Cardiac muscle cell (in vitro differentiated cells and primary cell): Measurements from ENCODE around the gene TAS1R3. TPM values are rescaled to one million over a fixed set of nuclear protein-coding genes. Genes with fewer than 3 reads are reported as not detected.

Source experiments
- DNase-seq, 2 donors: peaks; one replicate each; pipeline versions ENCODE4 v3.0.0 to v3.0.0-alpha.2; 2010 to 2017; ENCODE audit warnings: low read depth in 1 of 2, low spot score in 1 of 2
- H3K27ac ChIP-seq: fragments of 200-600 bp; sonication (generic); 2 replicates; pipeline ENCODE4 v1.5.1; 2016
- H3K27me3 ChIP-seq: fragments of 200-600 bp; sonication (generic); 2 replicates; pipeline ENCODE4 v1.6.0; 2016; ENCODE audit warnings: control low read depth
- H3K36me3 ChIP-seq: fragments of 200-600 bp; sonication (generic); 2 replicates; pipeline ENCODE4 v1.5.1; 2016; ENCODE audit warnings: control low read depth
- H3K4me1 ChIP-seq: fragments of 200-600 bp; sonication (generic); 2 replicates; pipeline ENCODE4 v1.8.1; 2017; ENCODE audit warnings: low read depth, mild to moderate bottlenecking, mixed run types
- H3K4me3 ChIP-seq: fragments of 200-600 bp; sonication (generic); 2 replicates; pipeline ENCODE4 v1.5.1; 2016; ENCODE audit warnings: mild to moderate bottlenecking
- H3K9me3 ChIP-seq: fragments of 200-600 bp; sonication (generic); 2 replicates; pipeline ENCODE4 v1.5.1; 2017; ENCODE audit warnings: low read depth, mild to moderate bottlenecking, control low read depth
- polyA plus RNA-seq: library from polyadenylated mRNA; unstranded; fragments of >200 nt; fragmentation: Nextera tagmentation; extraction: Ambion mirVana; gene quantifications from 2 replicates; pipeline ENCODE4 v1.2.1, GENCODE V29; 2016
- total RNA-seq: library from RNA; depleted of rRNA; stranded (reverse); fragments of >200 nt; gene quantifications from 2 replicates; pipeline ENCODE4 v1.2.3, GENCODE V29; 2016
- TF ChIP-seq, protein P1 (sequence below): IDR thresholded peaks from 2 replicates; pipeline ENCODE4 v1.5.1; 2012; ENCODE audit warnings: low read depth, mild to moderate bottlenecking, low read length

Gene TAS1R3
- total and polyA plus RNA-seq, 2 experiments from 2014 or later = 0.32 to 1.1 TPM

GRCh38 chr1:1377540-1378205, 46.6 kb downstream of the TAS1R3 start:
- Histone ChIP-seq H3K4me3 (no peak overlapping the region), H3K27ac (no peak overlapping the region), H3K9me3 (no peaks in the 10 kb centered on the region), H3K36me3 (peaks cover 4% of the 10 kb centered on the region), H3K27me3 (no peaks in the 10 kb centered on the region), H3K4me1 (peaks cover 5% of the 10 kb centered on the region)
- no peak for DNase-seq
- TF ChIP-seq, protein P1, sequence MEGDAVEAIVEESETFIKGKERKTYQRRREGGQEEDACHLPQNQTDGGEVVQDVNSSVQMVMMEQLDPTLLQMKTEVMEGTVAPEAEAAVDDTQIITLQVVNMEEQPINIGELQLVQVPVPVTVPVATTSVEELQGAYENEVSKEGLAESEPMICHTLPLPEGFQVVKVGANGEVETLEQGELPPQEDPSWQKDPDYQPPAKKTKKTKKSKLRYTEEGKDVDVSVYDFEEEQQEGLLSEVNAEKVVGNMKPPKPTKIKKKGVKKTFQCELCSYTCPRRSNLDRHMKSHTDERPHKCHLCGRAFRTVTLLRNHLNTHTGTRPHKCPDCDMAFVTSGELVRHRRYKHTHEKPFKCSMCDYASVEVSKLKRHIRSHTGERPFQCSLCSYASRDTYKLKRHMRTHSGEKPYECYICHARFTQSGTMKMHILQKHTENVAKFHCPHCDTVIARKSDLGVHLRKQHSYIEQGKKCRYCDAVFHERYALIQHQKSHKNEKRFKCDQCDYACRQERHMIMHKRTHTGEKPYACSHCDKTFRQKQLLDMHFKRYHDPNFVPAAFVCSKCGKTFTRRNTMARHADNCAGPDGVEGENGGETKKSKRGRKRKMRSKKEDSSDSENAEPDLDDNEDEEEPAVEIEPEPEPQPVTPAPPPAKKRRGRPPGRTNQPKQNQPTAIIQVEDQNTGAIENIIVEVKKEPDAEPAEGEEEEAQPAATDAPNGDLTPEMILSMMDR = no peak

DNA sequence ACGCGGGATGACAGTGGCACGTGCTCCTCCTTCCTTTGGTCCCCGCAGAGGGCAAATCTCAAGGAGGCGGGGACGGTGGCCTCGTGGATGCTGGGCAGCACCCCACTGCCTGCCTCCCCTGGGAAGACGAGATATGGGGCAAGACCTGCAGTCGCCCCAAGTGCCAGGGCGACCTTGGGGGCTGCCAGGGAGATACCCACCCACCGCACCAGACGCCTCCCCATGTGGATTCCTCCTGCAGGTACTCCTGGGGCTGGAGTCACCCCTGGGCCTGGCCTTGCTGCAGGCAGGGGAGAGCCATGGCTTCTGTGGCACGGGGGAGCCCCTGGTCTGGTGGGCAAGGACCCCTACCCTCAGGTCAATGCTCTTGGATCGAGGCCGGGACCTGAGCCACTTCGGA, 49.8 kb downstream of the TAS1R3 start:
- Histone ChIP-seq H3K27me3 (no peaks in the 10 kb centered on the region), H3K36me3 (no peaks in the 10 kb centered on the region), H3K27ac (no peak overlapping the region), H3K4me3 (no peak overlapping the region), H3K4me1 (no peaks in the 10 kb centered on the region), H3K9me3 (no peaks in the 10 kb centered on the region)
- no peak for DNase-seq
- TF ChIP-seq, protein P1 = no peak

DNA sequence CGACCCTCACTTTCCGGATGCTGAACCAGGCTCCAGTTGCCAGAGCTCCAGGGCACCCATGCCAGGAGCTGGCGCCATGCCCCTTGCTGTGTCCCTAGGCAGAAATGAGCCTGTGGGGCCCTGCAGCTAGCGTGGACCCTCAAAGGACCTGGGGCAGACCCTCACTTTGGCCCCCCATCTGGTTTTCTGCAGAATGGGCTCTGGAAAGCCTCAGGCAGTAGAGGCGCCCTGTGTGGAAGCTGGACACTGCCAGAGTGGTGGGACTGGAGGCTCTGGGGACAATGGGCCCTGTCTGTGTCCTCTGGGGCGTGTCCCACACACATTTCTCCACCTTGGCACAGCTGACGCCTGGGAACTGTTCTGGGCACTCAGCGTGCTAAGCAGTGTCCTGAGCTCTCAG, 50.2 kb downstream of the TAS1R3 start:
- no peaks in the 10 kb centered on the region for H3K27me3 ChIP-seq
- H3K4me3 ChIP-seq = no peak overlapping the region
- H3K27ac ChIP-seq = no peak overlapping the region
- H3K36me3 ChIP-seq = peaks cover 3% of the 10 kb centered on the region
- H3K4me1 ChIP-seq = no peaks in the 10 kb centered on the region
- H3K9me3 ChIP-seq = no peaks in the 10 kb centered on the region
- TF ChIP-seq, protein P1 = no peak
- no peak for DNase-seq

Other genes with a start within 250 kb of the TAS1R3 start
- gene C1orf159, start 215.2 kb upstream of the TAS1R3 start, total RNA-seq = 21.8 and 36.2 TPM in 2 replicates
- gene C1orf159, start 215.2 kb upstream of the TAS1R3 start, polyA plus RNA-seq = 17.7 and 21.7 TPM in 2 replicates
- gene TTLL10, start 157.4 kb upstream of the TAS1R3 start, total RNA-seq = not detected in 2 replicates
- gene TTLL10, start 157.4 kb upstream of the TAS1R3 start, polyA plus RNA-seq = 0.31 TPM in 1 of 2 replicates, not detected in the other
- gene TNFRSF18, start 124.7 kb upstream of the TAS1R3 start, total RNA-seq = not detected in 2 replicates
- 0.39 and 0.74 TPM in 2 replicates for gene TNFRSF18, start 124.7 kb upstream of the TAS1R3 start, polyA plus RNA-seq
- 0.11 TPM in 1 of 2 replicates, not detected in the other for gene TNFRSF4, start 117.1 kb upstream of the TAS1R3 start, total RNA-seq
- gene TNFRSF4, start 117.1 kb upstream of the TAS1R3 start, polyA plus RNA-seq = 0.10 TPM in 1 of 2 replicates, not detected in the other
- gene SDF4, start 99.3 kb upstream of the TAS1R3 start, total RNA-seq = 139 and 148 TPM in 2 replicates
- gene SDF4, start 99.3 kb upstream of the TAS1R3 start, polyA plus RNA-seq = 172 and 180 TPM in 2 replicates
- gene B3GALT6, start 99.0 kb upstream of the TAS1R3 start, total RNA-seq = 53.1 and 58.9 TPM in 2 replicates
- gene B3GALT6, start 99.0 kb upstream of the TAS1R3 start, polyA plus RNA-seq = 56.8 and 69.5 TPM in 2 replicates
- gene C1QTNF12, start 84.6 kb upstream of the TAS1R3 start, total RNA-seq = 1.5 TPM in 1 of 2 replicates, not detected in the other
- gene C1QTNF12, start 84.6 kb upstream of the TAS1R3 start, polyA plus RNA-seq = not detected in 2 replicates
- gene UBE2J2, start 57.4 kb upstream of the TAS1R3 start, total RNA-seq = 64.2 and 70.5 TPM in 2 replicates
- 87.3 and 93.1 TPM in 2 replicates for gene UBE2J2, start 57.4 kb upstream of the TAS1R3 start, polyA plus RNA-seq
- 13.0 and 26.5 TPM in 2 replicates for gene SCNN1D, start 50.8 kb upstream of the TAS1R3 start, total RNA-seq
- gene SCNN1D, start 50.8 kb upstream of the TAS1R3 start, polyA plus RNA-seq = 7.5 and 11.0 TPM in 2 replicates
- 59.1 and 61.4 TPM in 2 replicates for gene ACAP3, start 23.4 kb upstream of the TAS1R3 start, total RNA-seq
- gene ACAP3, start 23.4 kb upstream of the TAS1R3 start, polyA plus RNA-seq = 45.7 and 63.6 TPM in 2 replicates
- 22.1 and 25.0 TPM in 2 replicates for gene PUSL1, start 22.7 kb upstream of the TAS1R3 start, total RNA-seq
- gene PUSL1, start 22.7 kb upstream of the TAS1R3 start, polyA plus RNA-seq = 17.4 and 18.7 TPM in 2 replicates
- gene INTS11, start 6.6 kb upstream of the TAS1R3 start, total RNA-seq = 100.0 and 124 TPM in 2 replicates
- gene INTS11, start 6.6 kb upstream of the TAS1R3 start, polyA plus RNA-seq = 75.8 and 86.4 TPM in 2 replicates
- gene CPTP, start 6.5 kb upstream of the TAS1R3 start, total RNA-seq = 38.5 and 49.3 TPM in 2 replicates
- gene CPTP, start 6.5 kb upstream of the TAS1R3 start, polyA plus RNA-seq = 33.7 and 38.0 TPM in 2 replicates
- gene DVL1, start 18.1 kb downstream of the TAS1R3 start, total RNA-seq = 78.1 and 105 TPM in 2 replicates
- gene DVL1, start 18.1 kb downstream of the TAS1R3 start, polyA plus RNA-seq = 29.1 and 49.2 TPM in 2 replicates
- 50.4 and 90.1 TPM in 2 replicates for gene MXRA8, start 27.3 kb downstream of the TAS1R3 start, total RNA-seq
- gene MXRA8, start 27.3 kb downstream of the TAS1R3 start, polyA plus RNA-seq = 42.2 and 58.8 TPM in 2 replicates
- gene AURKAIP1, start 43.9 kb downstream of the TAS1R3 start, total RNA-seq = 235 and 301 TPM in 2 replicates
- gene AURKAIP1, start 43.9 kb downstream of the TAS1R3 start, polyA plus RNA-seq = 252 and 305 TPM in 2 replicates
- 183 and 230 TPM in 2 replicates for gene CCNL2, start 68.1 kb downstream of the TAS1R3 start, total RNA-seq
- gene CCNL2, start 68.1 kb downstream of the TAS1R3 start, polyA plus RNA-seq = 283 and 301 TPM in 2 replicates
- 97.6 and 168 TPM in 2 replicates for gene MRPL20, start 76.0 kb downstream of the TAS1R3 start, total RNA-seq
- gene MRPL20, start 76.0 kb downstream of the TAS1R3 start, polyA plus RNA-seq = 204 and 255 TPM in 2 replicates
- 0.49 and 0.60 TPM in 2 replicates for gene ANKRD65, start 90.0 kb downstream of the TAS1R3 start, total RNA-seq
- gene ANKRD65, start 90.0 kb downstream of the TAS1R3 start, polyA plus RNA-seq = 0.32 and 2.0 TPM in 2 replicates
- 31.5 and 40.4 TPM in 2 replicates for gene VWA1, start 104.4 kb downstream of the TAS1R3 start, total RNA-seq
- 31.5 and 48.1 TPM in 2 replicates for gene VWA1, start 104.4 kb downstream of the TAS1R3 start, polyA plus RNA-seq
- gene ATAD3C, start 118.4 kb downstream of the TAS1R3 start, total RNA-seq = 0.21 and 0.28 TPM in 2 replicates
- gene ATAD3C, start 118.4 kb downstream of the TAS1R3 start, polyA plus RNA-seq = 0.49 and 0.53 TPM in 2 replicates
- gene ATAD3B, start 140.5 kb downstream of the TAS1R3 start, total RNA-seq = 28.1 and 37.4 TPM in 2 replicates
- gene ATAD3B, start 140.5 kb downstream of the TAS1R3 start, polyA plus RNA-seq = 25.8 and 30.2 TPM in 2 replicates
- gene ATAD3A, start 180.9 kb downstream of the TAS1R3 start, total RNA-seq = 61.7 and 79.7 TPM in 2 replicates
- gene ATAD3A, start 180.9 kb downstream of the TAS1R3 start, polyA plus RNA-seq = 74.8 and 77.9 TPM in 2 replicates
- gene TMEM240, start 209.3 kb downstream of the TAS1R3 start, total RNA-seq = 8.1 and 26.0 TPM in 2 replicates
- gene TMEM240, start 209.3 kb downstream of the TAS1R3 start, polyA plus RNA-seq = 6.2 and 10.4 TPM in 2 replicates
- gene SSU72, start 243.6 kb downstream of the TAS1R3 start, total RNA-seq = 97.3 and 131 TPM in 2 replicates
- gene SSU72, start 243.6 kb downstream of the TAS1R3 start, polyA plus RNA-seq = 172 and 202 TPM in 2 replicates